H1 (cell line): ENCODE data around the gene PSMD6. TPM values are rescaled to one million over a fixed set of nuclear protein-coding genes. Genes with fewer than 3 reads are reported as not detected.

Experiments
- BRCA1 ChIP-seq: IDR thresholded peaks from 2 replicates; pipeline ENCODE4 v1.6.1; 2012; ENCODE audit warnings: low read depth, low read length, improper control_type of control experiment
- CBX8 ChIP-seq: fragments of 300-800, 300-1000 bp; sonication (generic); IDR thresholded peaks from 2 replicates; pipeline ENCODE4 v1.7.1; 2016; ENCODE audit warnings: low read depth, low read length, borderline replicate concordance
- CEBPB ChIP-seq: IDR thresholded peaks from 2 replicates; pipeline ENCODE4 v1.6.1; 2012; ENCODE audit warnings: low read depth, low read length
- JUN ChIP-seq: IDR thresholded peaks from 2 replicates; pipeline ENCODE4 v1.6.1; 2011; ENCODE audit warnings: low read depth, mild to moderate bottlenecking, improper control_type of control experiment, low read length
- SP1 ChIP-seq: IDR thresholded peaks from 2 replicates; pipeline ENCODE4 v1.6.1; 2011; ENCODE audit warnings: low read depth, low read length
- TEAD4 ChIP-seq: IDR thresholded peaks from 2 replicates; pipeline ENCODE4 v1.6.1; 2012; ENCODE audit warnings: low read depth, low read length, inconsistent platforms, mixed read lengths
- polyA plus RNA-seq, 7 experiments: library from polyadenylated mRNA; depleted of rRNA in 3 of 7; stranded (reverse) in 5 of 7; unstranded in 2 of 7; fragments of >200 nt in 5 of 7; fragments of 200-250 nt in 2 of 7; gene quantifications; 1 replicate in 5 of 7; 2 replicates in 1 of 7; 4 replicates in 1 of 7; pipeline versions ENCODE4 v1.2.1 to v1.2.3, GENCODE V29; 2011 to 2013; ENCODE audit warnings: missing spikeins in 2 of 7, mixed read lengths in 2 of 7
- total RNA-seq: library from RNA; stranded (reverse); fragmentation: NEBNext Ultra II Directional; extraction: Animal tissue kit (Norgen Biotek cat#: 25700); gene quantifications from 2 replicates; pipeline ENCODE4 v1.2.1, GENCODE V29; 2021
- TF ChIP-seq, protein P1 (sequence below): IDR thresholded peaks from 2 replicates; pipeline ENCODE4 v1.6.1; 2011; ENCODE audit warnings: low read length, improper control_type of control experiment
- TF ChIP-seq, protein P2 (sequence below): fragments of 300-600 bp; sonication (generic); IDR thresholded peaks from 2 replicates; pipeline ENCODE4 v1.7.1; 2012; ENCODE audit warnings: low read length, moderate library complexity, mild to moderate bottlenecking, inconsistent platforms; ENCODE audit not compliant: insufficient replicate concordance

The PSMD6 gene
- total and polyA plus RNA-seq, 2 of the 8 experiments (the other 6 are each of a cell fraction or from before 2014, with no cell fraction given), result 43.7 to 104 TPM

DNA sequence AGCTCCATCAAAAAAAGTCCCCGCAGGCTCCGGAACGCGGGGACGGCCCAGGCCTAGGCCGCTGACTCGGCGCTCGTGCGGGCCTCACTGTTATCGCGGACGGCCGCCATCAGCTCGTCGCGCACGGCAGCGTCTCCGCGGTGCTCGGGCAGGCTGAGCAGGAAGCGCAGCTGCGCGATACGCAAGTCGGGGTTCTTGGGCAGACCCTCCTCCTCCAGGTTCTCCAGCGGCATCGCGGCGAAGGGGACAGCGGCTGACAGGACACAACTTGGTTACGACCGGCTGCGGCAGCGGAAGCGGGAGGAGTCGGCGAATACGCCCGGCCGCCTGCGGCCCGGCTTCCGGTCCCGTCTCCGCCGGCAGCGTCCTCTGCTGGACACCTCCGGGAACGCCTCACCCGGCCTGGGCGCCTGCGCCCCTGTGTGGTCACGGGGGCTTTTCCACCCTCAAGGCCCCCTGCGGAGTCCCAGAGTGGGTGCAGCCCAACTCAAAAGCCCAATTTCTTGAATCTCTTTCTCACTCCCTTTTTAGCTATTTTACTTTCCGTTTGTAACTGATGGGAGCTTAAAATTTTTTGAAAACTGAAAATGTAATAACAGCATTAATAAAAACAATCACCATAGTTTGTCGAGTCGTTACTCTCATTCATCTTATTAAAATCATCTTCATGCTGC is at the start of gene PSMD6 (continued):
- no peak; the same call in 1 of the 2 replicates for TF ChIP-seq TEAD4
- TF ChIP-seq, protein P1, sequence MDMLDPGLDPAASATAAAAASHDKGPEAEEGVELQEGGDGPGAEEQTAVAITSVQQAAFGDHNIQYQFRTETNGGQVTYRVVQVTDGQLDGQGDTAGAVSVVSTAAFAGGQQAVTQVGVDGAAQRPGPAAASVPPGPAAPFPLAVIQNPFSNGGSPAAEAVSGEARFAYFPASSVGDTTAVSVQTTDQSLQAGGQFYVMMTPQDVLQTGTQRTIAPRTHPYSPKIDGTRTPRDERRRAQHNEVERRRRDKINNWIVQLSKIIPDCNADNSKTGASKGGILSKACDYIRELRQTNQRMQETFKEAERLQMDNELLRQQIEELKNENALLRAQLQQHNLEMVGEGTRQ, result peak; percentile 50; the same call in 1 of the 2 replicates
- no peak for TF ChIP-seq CBX8
- 0 out of 2 replicates have a peak, but pooled peaks have one; percentile 18 for TF ChIP-seq CEBPB
- TF ChIP-seq BRCA1, result no peak
- TF ChIP-seq SP1, result peak; percentile 41; the same call in 1 of the 2 replicates
- TF ChIP-seq, protein P2, sequence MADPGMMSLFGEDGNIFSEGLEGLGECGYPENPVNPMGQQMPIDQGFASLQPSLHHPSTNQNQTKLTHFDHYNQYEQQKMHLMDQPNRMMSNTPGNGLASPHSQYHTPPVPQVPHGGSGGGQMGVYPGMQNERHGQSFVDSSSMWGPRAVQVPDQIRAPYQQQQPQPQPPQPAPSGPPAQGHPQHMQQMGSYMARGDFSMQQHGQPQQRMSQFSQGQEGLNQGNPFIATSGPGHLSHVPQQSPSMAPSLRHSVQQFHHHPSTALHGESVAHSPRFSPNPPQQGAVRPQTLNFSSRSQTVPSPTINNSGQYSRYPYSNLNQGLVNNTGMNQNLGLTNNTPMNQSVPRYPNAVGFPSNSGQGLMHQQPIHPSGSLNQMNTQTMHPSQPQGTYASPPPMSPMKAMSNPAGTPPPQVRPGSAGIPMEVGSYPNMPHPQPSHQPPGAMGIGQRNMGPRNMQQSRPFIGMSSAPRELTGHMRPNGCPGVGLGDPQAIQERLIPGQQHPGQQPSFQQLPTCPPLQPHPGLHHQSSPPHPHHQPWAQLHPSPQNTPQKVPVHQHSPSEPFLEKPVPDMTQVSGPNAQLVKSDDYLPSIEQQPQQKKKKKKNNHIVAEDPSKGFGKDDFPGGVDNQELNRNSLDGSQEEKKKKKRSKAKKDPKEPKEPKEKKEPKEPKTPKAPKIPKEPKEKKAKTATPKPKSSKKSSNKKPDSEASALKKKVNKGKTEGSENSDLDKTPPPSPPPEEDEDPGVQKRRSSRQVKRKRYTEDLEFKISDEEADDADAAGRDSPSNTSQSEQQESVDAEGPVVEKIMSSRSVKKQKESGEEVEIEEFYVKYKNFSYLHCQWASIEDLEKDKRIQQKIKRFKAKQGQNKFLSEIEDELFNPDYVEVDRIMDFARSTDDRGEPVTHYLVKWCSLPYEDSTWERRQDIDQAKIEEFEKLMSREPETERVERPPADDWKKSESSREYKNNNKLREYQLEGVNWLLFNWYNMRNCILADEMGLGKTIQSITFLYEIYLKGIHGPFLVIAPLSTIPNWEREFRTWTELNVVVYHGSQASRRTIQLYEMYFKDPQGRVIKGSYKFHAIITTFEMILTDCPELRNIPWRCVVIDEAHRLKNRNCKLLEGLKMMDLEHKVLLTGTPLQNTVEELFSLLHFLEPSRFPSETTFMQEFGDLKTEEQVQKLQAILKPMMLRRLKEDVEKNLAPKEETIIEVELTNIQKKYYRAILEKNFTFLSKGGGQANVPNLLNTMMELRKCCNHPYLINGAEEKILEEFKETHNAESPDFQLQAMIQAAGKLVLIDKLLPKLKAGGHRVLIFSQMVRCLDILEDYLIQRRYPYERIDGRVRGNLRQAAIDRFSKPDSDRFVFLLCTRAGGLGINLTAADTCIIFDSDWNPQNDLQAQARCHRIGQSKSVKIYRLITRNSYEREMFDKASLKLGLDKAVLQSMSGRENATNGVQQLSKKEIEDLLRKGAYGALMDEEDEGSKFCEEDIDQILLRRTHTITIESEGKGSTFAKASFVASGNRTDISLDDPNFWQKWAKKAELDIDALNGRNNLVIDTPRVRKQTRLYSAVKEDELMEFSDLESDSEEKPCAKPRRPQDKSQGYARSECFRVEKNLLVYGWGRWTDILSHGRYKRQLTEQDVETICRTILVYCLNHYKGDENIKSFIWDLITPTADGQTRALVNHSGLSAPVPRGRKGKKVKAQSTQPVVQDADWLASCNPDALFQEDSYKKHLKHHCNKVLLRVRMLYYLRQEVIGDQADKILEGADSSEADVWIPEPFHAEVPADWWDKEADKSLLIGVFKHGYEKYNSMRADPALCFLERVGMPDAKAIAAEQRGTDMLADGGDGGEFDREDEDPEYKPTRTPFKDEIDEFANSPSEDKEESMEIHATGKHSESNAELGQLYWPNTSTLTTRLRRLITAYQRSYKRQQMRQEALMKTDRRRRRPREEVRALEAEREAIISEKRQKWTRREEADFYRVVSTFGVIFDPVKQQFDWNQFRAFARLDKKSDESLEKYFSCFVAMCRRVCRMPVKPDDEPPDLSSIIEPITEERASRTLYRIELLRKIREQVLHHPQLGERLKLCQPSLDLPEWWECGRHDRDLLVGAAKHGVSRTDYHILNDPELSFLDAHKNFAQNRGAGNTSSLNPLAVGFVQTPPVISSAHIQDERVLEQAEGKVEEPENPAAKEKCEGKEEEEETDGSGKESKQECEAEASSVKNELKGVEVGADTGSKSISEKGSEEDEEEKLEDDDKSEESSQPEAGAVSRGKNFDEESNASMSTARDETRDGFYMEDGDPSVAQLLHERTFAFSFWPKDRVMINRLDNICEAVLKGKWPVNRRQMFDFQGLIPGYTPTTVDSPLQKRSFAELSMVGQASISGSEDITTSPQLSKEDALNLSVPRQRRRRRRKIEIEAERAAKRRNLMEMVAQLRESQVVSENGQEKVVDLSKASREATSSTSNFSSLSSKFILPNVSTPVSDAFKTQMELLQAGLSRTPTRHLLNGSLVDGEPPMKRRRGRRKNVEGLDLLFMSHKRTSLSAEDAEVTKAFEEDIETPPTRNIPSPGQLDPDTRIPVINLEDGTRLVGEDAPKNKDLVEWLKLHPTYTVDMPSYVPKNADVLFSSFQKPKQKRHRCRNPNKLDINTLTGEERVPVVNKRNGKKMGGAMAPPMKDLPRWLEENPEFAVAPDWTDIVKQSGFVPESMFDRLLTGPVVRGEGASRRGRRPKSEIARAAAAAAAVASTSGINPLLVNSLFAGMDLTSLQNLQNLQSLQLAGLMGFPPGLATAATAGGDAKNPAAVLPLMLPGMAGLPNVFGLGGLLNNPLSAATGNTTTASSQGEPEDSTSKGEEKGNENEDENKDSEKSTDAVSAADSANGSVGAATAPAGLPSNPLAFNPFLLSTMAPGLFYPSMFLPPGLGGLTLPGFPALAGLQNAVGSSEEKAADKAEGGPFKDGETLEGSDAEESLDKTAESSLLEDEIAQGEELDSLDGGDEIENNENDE, result no peak
- no peak for TF ChIP-seq JUN
